Activated naive CD4-positive, alpha-beta T cell treated with Interleukin-2 at 50 U/mL for 16 hours (primary cell): ENCODE data around the gene TAS2R16.
"Not testable (repeated sequence)": the region's sequence is repeated elsewhere in the genome, so short reads cannot be mapped to it uniquely, and the experiment has no call there.

Experiments used
- DNase-seq: peaks from one replicate; pipeline ENCODE4 v3.0.0-alpha.2; 2020

The TAS2R16 gene

DNA sequence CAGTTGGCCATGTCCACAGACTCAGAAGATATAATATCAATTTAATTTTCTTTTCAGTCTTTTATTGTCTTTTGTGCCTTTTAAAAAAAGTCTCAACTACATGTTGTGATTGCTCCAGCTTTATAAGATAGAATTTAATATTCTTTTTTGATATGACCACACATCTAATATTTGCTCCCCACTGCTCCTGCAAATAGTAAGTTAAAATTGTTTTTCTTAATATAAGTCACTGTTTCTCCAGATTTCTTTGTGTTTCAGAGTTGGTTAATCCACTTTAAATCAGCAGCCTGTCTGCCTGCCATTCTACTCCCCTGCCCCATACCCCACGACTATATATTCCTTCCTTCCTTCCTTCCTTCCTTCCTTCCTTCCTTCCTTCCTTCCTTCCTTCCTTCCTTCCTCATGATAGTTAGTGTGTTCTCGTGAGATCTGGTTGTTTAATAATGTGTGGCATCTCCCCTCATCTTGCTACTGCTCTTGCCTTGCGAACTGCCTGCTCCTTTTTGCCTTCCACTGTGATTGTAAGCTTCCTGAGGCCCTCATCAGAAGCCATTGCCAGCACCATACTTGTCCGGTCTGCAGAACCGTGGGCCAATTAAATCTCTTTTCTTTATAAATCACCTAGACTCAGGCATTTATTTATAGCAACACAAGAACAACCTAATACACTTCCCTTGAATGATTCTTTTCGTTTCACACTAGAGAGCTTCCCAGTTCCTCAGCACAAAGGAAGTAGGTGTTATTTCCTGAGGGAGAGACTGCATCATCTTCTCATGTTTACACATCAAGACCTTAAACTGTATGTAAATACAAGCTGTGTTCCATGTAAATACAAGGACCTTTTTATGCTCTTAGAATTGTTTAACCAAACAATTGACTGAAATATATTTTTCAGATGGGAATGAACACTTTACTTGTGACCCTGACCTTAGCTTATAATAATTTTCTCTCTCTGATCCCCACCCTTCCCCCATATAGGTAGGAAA, 24.5 kb downstream of the TAS2R16 start:
- no peak for DNase-seq

DNA sequence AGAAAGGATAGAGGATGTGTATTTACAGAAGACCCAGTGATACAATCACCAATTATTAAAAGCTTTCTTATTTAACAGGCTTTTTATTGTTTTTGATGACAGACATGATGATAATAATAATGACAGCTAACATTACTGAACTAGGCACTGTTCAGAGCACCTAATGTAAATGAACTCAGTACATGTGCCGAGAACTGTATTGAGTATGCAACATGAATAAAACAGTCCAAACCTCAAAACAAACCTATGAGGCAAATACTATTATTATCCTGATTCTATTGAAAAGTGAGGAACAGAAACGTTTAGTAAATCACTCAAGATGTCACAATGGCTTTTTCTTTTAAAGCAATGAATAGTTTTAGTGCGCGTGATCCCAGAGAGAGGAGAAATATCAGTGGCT, 27.1 kb downstream of the TAS2R16 start:
- DNase-seq = no peak

DNA sequence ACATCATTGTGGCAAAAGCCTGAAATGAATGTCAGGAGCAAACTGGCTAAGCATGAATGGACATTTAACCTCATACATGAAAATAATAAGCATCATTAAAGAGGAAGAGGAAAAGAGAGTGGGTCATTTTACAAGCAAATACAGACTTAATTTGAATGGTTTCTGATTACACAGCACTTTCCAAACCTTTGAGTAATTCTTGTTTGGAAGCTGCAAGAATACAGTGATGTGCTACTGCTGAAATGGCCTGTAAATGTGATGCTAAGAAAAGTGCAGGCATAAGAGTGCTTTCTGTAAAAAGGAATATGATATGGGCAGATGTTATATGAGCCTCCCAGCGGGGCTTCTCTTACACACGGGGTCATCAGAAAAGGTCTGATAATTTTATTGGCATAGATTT, 30.2 kb downstream of the TAS2R16 start:
- DNase-seq = no peak

DNA sequence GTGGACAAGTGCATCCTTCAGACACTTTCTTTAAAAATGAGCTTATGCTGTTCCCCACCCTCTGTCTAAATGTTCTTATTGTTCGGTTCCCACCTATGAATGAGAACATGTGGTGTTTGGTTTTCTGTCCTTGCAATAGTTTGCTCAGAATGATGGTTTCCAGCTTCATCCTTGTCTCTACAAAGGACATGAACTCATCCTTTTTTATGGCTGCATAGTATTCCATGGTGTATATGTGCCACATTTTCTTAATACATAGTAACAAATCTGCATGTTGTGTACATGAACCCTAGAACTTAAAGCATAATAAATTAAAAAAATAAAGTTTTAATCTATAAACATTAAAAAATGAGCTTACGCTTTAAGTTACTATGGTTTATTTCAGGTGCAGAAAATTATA, 41.8 kb downstream of the TAS2R16 start:
- not testable (repeated sequence) for DNase-seq

DNA sequence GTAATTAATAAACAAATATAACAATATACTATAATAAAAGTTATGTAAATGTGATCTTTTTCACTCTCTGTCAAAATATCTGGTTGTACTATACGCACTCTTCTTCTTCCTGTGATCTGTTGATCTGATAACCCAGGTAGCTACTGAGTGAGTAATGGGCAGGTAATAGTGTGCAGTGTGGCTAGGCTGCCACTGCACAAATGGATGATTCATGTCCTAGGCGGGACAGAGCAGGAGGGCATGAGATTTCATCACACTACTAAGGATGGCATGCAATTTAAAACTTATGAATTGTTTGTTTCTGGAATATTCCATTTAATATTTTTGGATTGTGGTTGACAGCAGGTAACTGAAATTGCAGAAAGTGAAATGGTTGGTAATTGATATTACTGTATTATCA, 44.5 kb downstream of the TAS2R16 start:
- DNase-seq = no peak

DNA sequence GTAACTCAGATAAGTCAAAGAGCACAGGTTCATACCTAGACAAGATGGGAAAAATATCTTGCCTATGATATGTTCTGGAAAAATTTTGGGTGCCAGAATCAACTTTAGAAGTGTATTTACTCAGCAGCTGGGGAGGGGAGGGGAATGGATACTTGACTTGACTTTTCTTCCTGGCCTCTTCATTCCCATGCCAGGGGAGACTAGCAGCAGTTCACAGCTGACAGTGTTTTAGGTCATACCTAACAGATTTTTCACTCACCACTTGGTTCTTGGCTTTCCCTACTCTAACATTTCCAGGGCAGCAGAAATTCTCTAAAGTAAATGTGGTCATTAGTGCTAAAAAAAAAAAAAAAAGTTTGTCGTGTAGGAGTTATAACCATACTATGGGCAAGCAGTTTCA, 46.3 kb downstream of the TAS2R16 start:
- DNase-seq = no peak
